Vagina (tissue), 2 donors: Measurements from ENCODE around the gene FAT2.

Experiments
- POLR2A ChIP-seq, 2 donors: fragments of 450-650 bp; IDR thresholded peaks; one replicate each; pipeline ENCODE4 v1.6.1; 2017; ENCODE audit warnings: antibody characterized with exemption in 2 of 2, mild to moderate bottlenecking in 2 of 2, moderate library complexity in 2 of 2
- POLR2AphosphoS5 ChIP-seq, 2 donors: sonication (generic); formaldehyde crosslinking; IDR thresholded peaks; one replicate each; pipeline ENCODE4 v1.9.0; 2017; ENCODE audit warnings: antibody characterized with exemption in 2 of 2, mild to moderate bottlenecking in 2 of 2, low read depth in 1 of 2; ENCODE audit not compliant: insufficient read depth in 1 of 2

DNA sequence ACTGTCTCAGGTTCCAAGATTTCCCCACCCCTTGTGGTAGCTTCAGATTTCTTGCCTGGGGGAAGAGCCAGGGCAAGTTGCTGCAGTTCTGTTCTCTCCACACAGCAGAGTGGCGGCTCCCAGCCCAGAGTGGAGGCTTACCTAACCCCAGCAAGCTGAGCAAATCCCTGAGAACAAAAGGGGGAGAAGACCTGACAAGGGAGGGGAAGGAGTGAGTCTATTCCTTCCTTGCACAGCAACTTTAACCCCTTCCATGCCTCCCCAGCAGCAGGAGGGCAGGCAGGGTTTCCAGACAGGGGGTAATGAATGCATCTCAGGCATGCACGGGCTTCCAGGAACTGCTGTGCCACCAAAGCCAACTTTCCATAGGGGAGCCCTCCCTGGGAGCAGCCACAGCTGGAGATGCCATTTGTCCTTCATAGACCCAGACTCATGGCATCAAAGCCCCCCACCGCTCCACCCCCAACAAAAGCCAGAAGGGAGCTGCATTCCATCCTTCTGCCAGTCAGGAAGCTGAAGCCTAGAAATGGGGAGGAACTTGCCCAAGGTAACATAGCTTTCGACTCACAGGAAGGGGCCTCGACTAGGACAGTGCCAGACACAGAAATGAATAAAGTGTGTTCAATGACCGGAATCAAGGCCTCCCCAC, 28.8 kb upstream of the FAT2 start:
- TF ChIP-seq POLR2A (IDR thresholded peaks at IDR 0.05) (no peak), POLR2AphosphoS5 (IDR thresholded peaks at IDR 0.05; ENCODE audit: insufficient read depth in 1 of 2, low read depth in 1 of 2) (no peak)
